ENCODE measurements around the gene OXLD1.

DNA sequence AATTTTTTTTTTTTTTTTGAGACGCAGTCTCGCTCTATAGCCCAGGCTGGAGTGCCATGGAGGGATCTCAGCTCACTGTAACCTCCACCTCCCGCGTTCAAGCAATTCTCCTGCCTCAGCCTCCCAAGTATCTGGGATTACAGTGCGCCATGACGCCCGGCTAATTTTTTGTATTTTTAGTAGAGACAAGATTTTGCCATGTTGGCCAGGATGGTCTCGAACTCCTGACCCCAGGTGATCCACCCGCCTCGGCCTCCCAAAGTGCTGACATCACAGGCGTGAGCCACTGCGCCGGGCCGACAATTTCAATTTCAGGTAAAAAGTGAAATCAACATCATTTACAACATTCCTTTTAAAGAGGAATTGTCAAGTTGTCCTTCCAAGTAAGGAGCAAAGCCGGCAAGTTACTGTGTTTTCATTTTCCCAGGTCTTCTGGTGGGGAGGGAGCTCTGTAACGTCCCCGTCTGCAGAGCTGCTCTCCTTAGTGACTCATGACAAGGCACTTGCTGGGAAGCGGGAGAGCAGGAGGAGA, 30.4 kb downstream of the OXLD1 start:
- no peak for TF ChIP-seq EP300 (IDR thresholded peaks at IDR 0.05)
- TF ChIP-seq, protein P1, sequence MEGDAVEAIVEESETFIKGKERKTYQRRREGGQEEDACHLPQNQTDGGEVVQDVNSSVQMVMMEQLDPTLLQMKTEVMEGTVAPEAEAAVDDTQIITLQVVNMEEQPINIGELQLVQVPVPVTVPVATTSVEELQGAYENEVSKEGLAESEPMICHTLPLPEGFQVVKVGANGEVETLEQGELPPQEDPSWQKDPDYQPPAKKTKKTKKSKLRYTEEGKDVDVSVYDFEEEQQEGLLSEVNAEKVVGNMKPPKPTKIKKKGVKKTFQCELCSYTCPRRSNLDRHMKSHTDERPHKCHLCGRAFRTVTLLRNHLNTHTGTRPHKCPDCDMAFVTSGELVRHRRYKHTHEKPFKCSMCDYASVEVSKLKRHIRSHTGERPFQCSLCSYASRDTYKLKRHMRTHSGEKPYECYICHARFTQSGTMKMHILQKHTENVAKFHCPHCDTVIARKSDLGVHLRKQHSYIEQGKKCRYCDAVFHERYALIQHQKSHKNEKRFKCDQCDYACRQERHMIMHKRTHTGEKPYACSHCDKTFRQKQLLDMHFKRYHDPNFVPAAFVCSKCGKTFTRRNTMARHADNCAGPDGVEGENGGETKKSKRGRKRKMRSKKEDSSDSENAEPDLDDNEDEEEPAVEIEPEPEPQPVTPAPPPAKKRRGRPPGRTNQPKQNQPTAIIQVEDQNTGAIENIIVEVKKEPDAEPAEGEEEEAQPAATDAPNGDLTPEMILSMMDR (IDR thresholded peaks at IDR 0.05): no peak
